ENCODE data around the gene STK32A.

DNA sequence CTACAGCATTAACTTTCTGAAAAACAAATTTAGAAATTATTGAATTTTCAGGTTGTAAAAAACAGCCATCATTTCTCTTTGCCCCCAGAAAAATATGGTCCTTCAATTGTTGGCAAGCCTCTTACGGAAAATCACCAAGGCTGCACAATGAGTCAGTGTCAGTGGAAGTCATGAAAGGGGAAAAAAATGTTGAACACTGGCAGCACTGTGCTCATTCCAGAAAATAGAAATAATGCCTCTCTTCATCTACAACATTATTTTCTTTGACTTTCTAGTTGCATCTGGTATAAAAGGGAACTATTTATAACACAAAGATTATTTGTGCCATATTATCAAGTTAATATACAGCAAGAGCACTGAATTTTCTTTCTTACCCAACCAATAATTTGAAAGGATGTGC lies 26.7 kb upstream of the STK32A start:
- TF ChIP-seq POLR2AphosphoS5 (IDR thresholded peaks at IDR 0.05; ENCODE audit: low read depth, low read length): no peak
- TF ChIP-seq, protein P1, sequence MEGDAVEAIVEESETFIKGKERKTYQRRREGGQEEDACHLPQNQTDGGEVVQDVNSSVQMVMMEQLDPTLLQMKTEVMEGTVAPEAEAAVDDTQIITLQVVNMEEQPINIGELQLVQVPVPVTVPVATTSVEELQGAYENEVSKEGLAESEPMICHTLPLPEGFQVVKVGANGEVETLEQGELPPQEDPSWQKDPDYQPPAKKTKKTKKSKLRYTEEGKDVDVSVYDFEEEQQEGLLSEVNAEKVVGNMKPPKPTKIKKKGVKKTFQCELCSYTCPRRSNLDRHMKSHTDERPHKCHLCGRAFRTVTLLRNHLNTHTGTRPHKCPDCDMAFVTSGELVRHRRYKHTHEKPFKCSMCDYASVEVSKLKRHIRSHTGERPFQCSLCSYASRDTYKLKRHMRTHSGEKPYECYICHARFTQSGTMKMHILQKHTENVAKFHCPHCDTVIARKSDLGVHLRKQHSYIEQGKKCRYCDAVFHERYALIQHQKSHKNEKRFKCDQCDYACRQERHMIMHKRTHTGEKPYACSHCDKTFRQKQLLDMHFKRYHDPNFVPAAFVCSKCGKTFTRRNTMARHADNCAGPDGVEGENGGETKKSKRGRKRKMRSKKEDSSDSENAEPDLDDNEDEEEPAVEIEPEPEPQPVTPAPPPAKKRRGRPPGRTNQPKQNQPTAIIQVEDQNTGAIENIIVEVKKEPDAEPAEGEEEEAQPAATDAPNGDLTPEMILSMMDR (IDR thresholded peaks at IDR 0.05): no peak
